ENCODE results near the gene FSIP1.

DNA sequence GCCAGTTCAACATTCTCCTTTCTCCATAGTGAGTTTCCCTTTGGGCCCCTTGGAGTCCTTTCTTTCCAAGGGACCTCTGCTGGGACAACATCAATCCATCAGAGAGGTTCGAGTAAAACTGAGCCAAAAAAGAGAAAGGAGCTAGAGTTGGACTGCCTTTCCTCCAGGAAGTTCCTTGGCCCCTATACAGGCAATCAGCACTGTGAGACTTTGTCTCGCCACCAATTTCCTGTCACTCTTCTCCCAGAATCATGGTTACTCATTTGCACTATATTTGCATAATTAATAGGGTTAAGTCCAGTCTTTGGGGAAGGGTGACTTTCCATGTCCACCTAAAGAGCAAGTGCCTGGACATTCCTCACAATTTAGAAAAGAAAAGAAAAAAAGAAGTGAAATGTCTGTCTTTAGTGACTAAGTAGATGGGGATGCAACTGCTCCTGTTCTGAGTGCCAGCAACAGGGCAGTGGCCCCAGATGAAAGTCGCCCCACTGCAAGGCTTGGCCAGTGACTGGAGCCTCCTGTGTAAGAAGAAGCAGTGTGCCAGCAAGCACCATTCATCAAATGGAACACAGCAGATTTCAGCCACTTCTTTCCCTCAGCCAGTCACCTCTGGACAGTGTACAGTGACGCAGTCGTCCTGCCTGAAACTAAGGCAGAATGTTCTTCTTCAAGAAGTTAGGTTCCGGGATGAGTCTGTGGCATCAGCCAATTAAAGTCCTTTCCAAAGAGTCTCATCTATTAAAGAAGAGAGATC, 91.6 kb downstream of the FSIP1 start:
- TF ChIP-seq, protein P1, sequence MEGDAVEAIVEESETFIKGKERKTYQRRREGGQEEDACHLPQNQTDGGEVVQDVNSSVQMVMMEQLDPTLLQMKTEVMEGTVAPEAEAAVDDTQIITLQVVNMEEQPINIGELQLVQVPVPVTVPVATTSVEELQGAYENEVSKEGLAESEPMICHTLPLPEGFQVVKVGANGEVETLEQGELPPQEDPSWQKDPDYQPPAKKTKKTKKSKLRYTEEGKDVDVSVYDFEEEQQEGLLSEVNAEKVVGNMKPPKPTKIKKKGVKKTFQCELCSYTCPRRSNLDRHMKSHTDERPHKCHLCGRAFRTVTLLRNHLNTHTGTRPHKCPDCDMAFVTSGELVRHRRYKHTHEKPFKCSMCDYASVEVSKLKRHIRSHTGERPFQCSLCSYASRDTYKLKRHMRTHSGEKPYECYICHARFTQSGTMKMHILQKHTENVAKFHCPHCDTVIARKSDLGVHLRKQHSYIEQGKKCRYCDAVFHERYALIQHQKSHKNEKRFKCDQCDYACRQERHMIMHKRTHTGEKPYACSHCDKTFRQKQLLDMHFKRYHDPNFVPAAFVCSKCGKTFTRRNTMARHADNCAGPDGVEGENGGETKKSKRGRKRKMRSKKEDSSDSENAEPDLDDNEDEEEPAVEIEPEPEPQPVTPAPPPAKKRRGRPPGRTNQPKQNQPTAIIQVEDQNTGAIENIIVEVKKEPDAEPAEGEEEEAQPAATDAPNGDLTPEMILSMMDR (IDR thresholded peaks at IDR 0.05), result no peak
- TF ChIP-seq EZH2 (IDR thresholded peaks at IDR 0.05) (no peak), EZH2phosphoT487 (IDR thresholded peaks at IDR 0.05) (no peak)

Measured in neural progenitor cell (in vitro differentiated cells).